SK-N-DZ (cell line): ENCODE results near the gene H2BK1.

Source experiments
- DNase-seq: peaks from one replicate; pipeline ENCODE4 v3.0.0-alpha.2; 2015; ENCODE audit warnings: low spot score

Gene H2BK1

GRCh38 chr7:151232917-151233701 is 22.8 kb upstream of the H2BK1 start:
- no peak for DNase-seq

- peak; percentile 81 for DNase-seq
Measured at GRCh38 chr7:151232091-151232916, 22.0 kb upstream of the H2BK1 start, which contains the start of gene CHPF2. Gene CHPF2, plus strand, starts transcription at chr7:151232483. Its CDS starts 1,529 bp downstream, at chr7:151234012.

- DNase-seq = no peak
Measured at GRCh38 chr7:151231080-151231479, 20.8 kb upstream of the H2BK1 start.

- DNase-seq = no peak
Measured at GRCh38 chr7:151229249-151229648, 19.0 kb upstream of the H2BK1 start.

GRCh38 chr7:151228024-151228866 is 18.0 kb upstream of the H2BK1 start:
- no peak for DNase-seq

GRCh38 chr7:151226875-151227782 is 16.8 kb upstream of the H2BK1 start, which contains the start of gene ABCF2:
Gene ABCF2, minus strand, starts transcription at chr7:151227205. Its CDS starts 747 bp downstream, at chr7:151226458.
- peak; percentile 97 for DNase-seq

- DNase-seq = no peak
Measured at GRCh38 chr7:151226560-151226874, 16.2 kb upstream of the H2BK1 start.

GRCh38 chr7:151225948-151226510 is 15.7 kb upstream of the H2BK1 start:
- DNase-seq = no peak

GRCh38 chr7:151223728-151224127 is 13.4 kb upstream of the H2BK1 start:
- DNase-seq = no peak

- no peak for DNase-seq
Measured at GRCh38 chr7:151218170-151218569, 7.9 kb upstream of the H2BK1 start.

GRCh38 chr7:151215396-151215795 is 5.1 kb upstream of the H2BK1 start:
- no peak for DNase-seq

GRCh38 chr7:151213826-151214225 is 3.5 kb upstream of the H2BK1 start:
- DNase-seq = no peak

- DNase-seq = no peak
Measured at GRCh38 chr7:151212626-151213025, 2.3 kb upstream of the H2BK1 start.

GRCh38 chr7:151211155-151211772 is 976 bp upstream of the H2BK1 start:
- no peak for DNase-seq

- no peak for DNase-seq
Measured at GRCh38 chr7:151209588-151209987, 700 bp downstream of the H2BK1 start.

GRCh38 chr7:151208253-151208862 is 1.9 kb downstream of the H2BK1 start:
- no peak for DNase-seq

- DNase-seq = no peak
Measured at GRCh38 chr7:151207804-151208203, 2.5 kb downstream of the H2BK1 start.

GRCh38 chr7:151207315-151207714 is 3.0 kb downstream of the H2BK1 start:
- DNase-seq = no peak

- DNase-seq = peak; percentile 35
Measured at GRCh38 chr7:151206914-151207313, 3.4 kb downstream of the H2BK1 start.
